CD4-positive, alpha-beta T cell treated with Interferon alpha-2 for 1 hour (primary cell): ENCODE measurements around the gene ZNG1B.
"Not testable (repeated sequence)": the region's sequence is repeated elsewhere in the genome, so short reads cannot be mapped to it uniquely, and the experiment has no call there.

Source experiments
- DNase-seq, 2 donors: peaks; one replicate each; pipeline ENCODE4 v3.0.0-alpha.2; 2020 to 2022

ZNG1B gene

DNA sequence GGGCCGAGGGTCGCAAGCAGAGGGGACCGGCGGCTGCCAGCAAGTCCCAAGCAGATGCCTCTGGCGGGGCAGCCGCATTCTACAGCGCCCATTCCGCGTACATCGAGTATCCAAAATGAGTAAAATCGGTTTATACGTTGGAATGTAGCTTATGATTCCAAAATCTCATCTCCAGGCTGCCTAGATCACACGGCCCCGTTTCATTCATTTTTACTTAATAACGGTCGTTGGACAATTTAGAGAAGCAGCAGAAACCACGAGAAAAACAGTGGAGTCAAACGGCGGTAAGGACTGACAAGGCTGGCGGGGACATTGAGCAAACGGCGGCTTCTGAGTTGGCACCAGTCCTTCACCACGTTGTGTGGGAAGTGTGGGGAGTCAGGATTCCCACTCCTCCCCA, 66.6 kb downstream of the ZNG1B start:
- not testable (repeated sequence) for DNase-seq

DNA sequence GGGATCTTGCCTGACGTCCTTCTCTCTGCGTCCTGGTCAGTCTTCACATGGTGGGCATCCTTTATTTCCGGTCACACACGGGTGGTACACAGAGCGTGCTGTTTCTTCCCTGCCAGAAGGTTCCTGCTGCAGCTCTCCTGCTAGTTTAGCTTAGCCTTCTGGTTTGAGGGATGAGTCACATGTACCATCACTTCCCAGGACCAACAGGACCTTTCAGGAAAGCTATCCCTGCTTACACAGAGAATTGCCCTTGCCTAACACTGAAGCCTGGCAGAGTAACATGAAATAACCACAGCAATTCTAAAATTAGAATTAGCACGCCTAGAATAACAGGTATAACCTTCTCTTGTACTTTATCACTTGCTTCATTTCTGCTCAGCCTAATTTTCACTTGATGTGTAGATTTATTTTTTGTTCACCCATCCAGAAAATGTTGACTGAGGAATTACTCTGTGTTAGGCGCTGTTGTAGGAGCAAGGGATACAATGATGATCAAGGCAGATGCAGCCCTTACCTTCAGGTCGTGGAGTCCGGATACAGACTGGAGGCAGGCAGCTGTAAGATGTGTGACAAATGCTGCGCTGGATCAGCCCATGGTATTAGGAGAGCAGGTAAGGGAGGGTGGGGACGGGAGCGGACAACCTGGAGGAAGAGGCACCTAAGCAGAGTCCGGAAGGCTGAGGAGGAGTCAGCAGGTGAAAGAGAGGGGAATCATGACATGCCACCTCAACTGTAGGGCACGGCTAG, 70.1 kb downstream of the ZNG1B start:
- not testable (repeated sequence) for DNase-seq

DNA sequence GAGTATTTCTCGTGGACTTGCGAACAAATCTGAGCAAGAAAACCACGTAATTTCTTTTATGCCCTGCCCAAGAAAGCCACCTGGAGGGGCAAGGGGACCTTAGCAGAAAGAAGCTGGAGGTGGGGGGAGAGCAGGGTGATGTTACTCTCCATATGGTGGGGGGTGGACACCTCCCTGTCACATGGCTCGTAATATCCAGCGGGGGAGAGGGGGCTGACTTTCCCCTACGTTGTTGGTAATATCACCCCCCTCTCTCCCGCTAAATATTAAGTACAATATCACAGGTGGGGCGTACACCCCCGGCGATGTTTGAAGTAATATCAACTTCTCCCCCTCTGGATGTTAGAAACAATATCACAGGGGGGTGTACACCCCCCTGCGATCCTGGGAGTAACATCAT, 70.7 kb downstream of the ZNG1B start:
- DNase-seq, result not testable (repeated sequence)

DNA sequence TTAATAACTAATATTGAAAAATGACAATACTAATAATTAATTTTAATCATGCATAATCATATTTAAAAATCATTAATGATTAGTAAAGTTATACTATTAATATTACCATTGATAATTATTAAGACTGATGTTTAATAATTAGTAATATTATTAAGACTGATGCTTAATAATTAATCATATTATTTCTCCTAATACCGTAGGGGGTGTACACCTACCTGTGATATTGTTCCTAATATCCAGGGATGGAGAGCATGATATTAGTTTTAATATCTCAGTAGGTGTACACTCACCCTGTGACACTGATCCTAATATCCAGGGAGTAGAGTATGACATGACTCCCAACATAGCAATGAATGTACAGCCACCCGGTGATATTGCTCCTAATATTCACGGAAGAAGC, 73.4 kb downstream of the ZNG1B start:
- DNase-seq, result not testable (repeated sequence)

DNA sequence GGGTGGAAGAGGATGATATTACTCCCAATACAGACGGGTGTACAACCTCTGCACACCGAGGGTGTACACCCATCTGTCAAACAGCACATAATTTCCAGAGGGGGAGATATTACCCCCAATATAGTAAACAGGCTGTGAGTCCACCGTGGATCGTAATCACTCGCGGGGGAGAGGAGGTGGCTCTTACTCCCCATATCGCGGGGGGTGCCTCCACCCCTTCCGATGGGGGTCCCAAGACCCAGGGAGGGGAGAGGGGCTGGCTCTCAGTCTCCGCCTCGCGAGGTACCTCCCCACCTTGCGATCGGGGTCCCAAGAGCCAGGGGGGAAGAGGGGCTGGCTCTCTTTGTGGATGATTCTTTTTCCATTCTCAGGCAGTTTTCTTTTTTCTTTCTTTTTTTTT, 74.4 kb downstream of the ZNG1B start:
- not testable (repeated sequence) for DNase-seq

DNA sequence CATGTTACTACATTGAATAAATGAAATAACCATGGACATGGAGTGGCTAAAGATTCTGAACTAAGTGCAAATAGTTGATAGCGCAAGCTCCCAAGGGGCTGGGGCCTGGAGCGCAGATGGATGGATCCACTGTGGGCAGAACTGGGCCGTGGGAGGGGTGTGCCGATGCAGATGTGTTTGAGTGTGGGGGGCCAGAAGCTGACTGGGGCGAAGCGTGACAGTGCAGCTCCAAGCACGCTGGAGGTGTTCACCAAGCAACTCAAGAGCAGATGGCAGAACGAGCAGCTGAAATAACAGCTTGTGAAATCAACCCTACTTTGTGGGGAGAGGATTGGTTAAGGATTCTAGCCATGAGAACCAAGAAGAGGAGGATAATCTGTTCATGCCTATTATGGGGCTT, 78.0 kb downstream of the ZNG1B start:
- DNase-seq, result not testable (repeated sequence)

DNA sequence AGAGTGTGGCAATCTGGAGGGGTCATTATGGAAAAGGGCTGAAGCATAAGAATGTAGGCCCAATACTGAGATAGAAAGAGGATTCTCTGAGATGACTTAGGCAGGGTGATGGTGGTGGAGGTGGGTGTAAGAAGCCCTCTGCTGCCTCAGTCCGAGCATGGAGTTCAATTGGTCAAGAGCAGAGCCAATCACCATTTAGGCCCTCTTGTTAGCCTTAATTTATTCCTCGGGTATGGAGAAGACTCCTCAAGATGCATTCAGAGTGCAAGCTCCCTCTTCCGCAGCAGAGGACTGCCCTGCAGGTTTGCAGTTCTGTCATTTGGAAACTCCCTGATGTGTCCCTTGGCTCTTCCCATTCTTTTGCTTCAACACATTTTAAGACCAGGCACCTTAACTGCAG, 78.5 kb downstream of the ZNG1B start:
- DNase-seq, result not testable (repeated sequence)

DNA sequence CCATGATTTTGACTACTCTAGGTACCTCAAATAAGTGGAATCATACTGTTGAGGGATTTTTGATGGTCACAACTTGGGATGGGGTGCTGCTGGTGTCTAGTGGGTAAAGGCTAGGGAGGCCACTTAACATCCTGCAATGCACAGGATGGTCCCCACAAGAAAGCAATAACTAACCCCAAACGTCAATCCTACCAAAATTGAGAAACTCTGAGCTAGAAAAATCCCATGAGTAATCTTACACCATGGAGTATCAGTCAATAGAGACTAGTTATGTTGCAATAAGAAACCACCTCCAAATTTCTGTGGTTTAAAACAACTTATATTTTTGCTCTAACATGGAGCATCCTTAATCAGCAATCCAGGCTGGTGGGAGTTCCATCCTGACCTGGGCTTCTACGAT, 79.5 kb downstream of the ZNG1B start:
- DNase-seq, result not testable (repeated sequence)

DNA sequence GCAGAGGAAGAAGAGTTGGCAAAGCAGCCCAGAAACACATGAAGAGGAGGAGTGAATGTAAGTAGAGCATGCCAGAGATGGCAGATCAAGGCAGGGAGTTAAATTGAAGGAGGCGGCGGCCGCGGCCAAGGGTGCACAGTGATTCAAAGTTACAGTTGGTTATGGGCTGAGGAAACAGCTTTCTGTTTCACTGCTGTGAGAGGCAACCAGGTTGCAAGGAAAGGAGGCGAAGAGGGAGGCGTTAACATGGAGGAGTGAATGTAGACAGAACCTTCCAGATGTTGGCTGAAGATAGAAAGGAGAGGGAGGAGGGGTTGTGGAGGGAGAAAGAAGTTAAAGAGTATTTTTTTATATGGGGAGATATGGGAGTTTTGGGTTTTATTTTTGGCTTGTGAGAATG, 83.3 kb downstream of the ZNG1B start:
- DNase-seq, result not testable (repeated sequence)

DNA sequence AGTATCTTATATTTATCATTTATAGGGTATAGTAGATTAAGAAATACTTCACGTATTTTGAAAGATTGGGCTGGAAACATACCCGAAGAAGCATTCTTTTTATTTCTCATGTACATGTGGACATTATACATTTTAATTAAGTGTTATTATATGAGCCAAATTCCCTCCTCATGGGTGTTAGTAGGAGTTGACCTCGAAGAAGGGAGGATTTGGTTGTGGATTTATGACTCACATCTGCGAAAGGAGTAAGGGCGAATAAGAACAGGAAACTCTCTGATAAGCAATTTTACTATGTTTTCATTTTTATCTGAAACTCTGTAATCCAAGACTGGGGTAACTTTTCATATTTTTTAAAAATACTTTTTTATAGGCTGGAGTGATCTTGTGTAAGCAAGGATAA, 84.0 kb downstream of the ZNG1B start:
- DNase-seq, result not testable (repeated sequence)

DNA sequence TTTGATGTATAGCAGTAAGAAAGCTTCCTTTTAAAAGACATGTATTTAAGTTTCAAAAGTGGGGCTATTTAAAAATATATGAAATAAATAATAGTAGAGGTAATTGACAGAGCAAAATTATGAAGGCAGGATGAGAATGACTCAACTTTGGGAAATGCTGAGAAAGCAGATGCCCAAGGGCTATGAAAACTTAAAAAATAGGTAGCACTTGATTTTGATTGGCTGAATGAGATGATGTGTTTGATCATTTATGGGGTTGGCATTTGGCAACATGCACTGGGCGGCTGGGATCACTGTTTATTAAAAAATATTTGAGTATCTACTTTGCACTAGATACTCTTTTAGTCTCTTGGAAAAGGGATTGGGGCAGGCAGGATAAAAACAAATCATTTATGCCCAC, 87.5 kb downstream of the ZNG1B start:
- DNase-seq, result not testable (repeated sequence)

DNA sequence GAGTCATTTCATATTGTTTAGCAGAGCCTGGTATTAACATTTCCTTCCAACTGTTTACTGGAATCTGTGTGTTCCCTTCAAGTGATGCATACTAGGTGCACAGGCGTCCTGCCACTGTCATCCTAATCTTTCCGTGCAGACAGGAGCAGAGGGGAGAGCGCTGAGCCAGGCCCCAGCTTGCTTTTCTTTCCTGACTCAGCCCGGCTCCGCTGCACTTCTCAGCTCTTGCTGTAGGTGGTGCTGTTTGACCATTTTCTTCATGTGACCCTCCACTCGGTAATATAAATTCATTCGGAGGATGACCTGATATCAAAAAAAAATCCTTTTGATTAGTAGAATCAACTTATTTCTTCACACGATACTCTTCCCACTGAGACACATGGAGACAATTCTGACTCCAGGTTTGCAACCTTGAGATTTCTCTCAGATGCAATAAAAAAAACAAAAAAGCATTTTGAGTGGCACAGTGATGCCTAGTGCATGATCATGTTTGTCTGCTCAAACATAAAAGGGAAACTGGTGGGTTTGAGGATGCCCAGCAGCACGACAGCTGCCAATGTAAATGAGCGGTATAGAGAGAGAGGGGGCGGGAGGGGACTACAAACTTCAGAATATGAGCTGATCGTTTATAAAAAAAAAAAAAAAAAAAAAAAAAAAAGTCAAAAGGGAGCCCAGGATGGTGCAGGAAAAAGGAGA, 90.0 kb downstream of the ZNG1B start:
- DNase-seq, result not testable (repeated sequence)

DNA sequence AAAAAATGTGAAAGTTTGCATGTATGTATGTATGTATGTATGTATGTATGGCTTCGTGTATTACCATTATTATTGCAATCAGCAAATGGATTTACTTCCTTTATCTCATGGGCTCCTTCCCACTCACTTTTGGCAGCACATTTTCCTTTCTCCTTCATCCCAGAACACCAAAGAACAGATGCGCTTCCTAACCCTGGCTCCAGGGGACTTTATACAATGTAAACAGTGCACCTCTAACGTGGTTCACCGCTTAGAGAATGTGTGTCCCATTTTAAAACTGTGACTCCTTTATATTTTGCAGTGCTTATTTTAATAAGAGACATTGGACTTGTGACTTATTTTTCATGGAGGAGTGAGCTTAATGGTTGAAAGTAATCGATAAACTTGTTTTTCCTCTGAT, 90.6 kb downstream of the ZNG1B start:
- not testable (repeated sequence) for DNase-seq

DNA sequence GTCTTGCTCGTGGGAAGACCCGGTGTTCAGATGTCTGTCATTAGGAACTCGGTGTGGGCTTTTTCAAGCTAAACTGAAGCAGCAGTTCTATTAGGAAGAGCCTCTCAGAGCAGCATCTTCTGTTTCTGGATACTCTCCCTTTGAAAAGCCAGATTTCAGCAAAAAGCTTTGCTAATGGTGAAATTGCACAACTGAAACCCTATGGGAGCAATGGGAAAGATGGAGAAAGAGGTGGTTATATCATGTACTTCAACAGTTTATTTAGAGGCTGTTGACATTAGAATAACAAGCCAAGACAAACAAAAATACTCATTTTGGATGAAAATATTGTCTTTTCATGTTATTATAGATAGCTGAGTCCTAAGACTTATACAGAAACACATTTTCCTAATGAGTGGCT, 91.4 kb downstream of the ZNG1B start:
- DNase-seq, result not testable (repeated sequence)

DNA sequence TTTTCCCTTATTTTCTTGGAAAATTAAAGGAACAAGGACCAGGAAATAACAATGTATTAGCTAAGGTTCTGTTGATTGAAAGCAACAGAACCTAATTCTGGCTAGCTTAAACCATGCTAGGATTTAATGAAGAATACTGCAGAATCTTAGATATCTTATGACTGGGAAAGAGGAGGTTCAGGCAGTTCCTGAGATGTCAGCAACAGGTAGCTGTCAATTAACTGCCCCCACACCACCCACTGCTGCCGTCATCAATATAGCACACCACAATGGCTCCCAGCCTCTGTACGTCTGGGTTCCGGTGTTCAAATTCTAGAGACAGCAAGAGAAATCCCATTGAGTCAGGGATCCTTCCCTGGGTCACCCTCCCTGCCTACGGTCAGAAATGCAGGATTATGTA, 95.5 kb downstream of the ZNG1B start:
- DNase-seq, result not testable (repeated sequence)

DNA sequence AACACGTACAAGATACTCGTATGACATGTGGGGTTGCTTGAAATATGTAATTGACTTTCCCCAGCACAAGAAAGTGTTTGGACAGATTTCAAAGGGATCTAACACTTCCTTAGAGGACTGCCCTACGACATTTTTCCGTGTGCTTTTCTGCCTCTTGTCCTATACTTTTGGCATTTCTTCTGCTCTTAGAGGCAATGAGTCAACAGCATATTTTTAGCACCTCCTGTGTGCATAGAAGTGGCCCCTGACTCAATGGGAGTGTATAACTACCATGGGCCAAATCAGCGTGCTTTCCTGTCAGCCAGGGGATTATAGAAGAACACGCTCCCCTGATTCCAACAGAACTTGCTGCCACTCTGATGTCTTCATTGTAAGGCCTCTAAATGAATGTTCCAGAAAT, 99.1 kb downstream of the ZNG1B start:
- not testable (repeated sequence) for DNase-seq

DNA sequence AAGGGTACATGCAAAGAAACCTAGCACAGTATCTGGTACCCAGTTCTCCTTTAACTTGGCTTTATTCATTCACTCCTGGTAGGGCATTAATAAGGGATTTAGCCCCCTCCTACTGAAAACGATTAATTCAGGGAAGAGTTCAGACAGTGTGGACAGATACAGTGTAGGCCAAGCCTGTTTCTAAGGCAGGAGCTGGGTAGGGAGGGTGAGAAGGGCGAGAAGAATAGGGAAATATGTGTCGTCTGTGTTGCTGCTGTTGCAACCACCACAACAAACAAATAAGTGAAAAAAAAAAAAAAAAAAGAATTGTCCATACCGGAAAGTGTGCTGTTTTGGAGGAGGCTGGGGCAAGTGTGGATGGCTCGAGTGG, 103.3 kb downstream of the ZNG1B start:
- not testable (repeated sequence) for DNase-seq

DNA sequence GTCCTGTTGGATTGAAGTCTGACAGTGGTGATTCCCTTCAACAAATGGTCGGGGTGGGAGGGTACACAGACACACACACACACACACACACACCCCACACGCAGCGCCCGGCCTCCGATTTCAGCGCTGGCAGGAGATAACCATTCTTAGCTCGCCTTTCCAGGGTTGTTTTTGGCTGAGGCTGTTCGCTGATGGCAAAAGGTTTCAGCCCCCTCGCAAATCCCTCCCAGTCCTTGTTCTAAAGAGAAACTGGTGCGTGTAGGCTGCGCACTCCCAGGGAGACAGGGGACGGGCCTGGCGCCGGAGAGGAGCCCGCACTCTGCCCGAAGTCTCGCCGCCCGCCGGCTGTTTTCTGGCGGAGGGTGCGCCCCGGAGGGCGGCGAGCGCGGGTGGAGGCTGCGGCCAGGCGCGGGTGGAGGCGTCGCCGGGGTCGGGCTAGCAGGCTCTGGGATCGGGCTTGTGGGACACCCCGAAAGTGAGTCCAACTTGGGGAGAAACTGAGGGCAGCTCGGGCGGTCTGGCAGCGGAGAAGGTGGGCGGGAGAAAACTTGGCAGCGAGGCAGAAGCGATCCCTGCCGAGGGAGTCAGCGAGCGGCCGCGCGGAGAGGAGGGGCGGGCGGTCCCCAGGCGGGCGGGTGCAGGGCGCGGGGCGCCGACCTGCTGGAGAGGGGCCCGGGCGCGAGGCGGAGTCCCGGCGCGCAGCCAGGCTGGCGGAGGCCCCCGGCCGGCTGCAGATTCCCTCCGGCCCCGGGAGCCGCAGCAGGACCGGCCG, 103.9 kb downstream of the ZNG1B start:
- peak in 1 of 2 donors; percentile 19 for DNase-seq

DNA sequence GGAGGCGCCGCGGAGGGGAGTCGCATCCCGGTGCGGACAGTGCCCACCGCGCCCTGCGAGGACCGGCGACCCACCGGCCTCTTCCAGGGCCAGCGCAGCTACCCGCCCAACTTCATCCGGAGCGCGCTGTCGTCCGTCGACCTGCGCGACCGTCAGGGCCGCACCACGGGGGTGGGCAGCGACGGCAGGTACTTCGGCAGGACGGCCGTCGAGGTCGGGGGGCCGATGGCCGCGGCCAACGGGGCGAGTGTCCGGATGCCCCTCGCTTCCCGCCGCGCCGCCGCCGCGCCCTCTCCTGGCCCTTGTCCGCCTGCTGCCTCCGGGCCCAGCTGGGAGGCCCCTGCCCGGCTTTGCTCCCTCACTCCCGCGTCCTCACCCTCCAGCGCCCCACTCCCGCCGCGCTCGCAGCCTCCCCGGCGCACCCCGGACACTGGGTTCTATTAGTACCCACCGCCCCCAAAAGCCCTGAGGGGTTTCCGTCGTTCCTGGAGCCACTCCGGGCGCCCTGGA, 104.5 kb downstream of the ZNG1B start:
- DNase-seq, result not testable (repeated sequence)

DNA sequence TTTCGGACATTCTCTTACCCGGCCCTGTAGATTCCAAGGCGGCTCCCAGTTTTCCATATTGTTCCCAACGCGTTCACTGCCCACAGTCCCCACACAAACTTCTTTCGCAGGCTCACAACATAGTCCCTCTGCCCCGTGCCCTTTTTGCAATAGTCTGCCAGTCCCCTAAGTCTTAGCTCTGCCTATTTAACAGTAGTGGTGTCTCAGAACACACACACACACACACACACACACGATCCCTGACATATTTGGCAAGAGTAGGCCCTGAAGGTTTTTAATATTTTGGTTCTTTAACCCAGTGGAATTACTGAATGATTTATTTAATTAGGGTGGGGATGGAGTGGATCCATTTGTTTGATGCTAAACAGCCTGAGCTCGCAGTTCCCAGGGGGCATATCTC, 105.0 kb downstream of the ZNG1B start:
- DNase-seq, result not testable (repeated sequence)
